MM.1S (cell line): Measurements from ENCODE around the gene ADGRD2.

ENCODE experiments used
- EZH2 ChIP-seq: fragments of 300-600 bp; sonication (generic); optimal IDR thresholded peaks from 2 replicates; pipeline ENCODE3; 2017; ENCODE audit warnings: low read depth, mild to moderate bottlenecking, antibody characterized with exemption, low read length, mixed read lengths
- TF ChIP-seq, protein P1 (sequence below): fragments of 300-600 bp; sonication (generic); IDR thresholded peaks from 2 replicates; pipeline ENCODE4 v1.5.1; 2016; ENCODE audit warnings: antibody characterized with exemption, low read length, mixed read lengths

DNA sequence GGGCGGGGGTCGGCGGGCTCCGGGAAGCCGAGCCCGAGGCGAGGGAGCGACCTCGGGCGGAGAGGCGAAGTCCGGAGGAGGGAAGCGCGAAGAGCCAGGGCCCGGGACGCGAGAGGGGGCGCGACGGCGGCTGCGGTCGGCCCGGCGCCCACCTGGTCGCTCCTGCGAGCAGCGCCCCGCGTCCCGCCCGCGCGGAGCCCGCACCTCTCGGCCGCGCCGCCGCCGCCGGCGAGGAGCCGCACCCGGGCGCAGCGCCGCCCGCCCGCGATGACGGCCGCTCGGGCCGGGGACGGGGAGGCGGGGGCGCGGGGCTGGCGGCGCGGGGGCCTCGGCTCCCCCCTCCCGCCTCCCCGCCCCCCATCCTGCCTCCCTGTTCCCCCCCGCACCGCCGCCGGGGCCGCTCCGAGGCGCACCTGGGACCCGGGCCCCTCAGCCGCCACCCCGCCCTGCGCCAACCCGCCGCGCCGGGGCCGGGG lies 54.3 kb downstream of the ADGRD2 start:
- TF ChIP-seq, protein P1, sequence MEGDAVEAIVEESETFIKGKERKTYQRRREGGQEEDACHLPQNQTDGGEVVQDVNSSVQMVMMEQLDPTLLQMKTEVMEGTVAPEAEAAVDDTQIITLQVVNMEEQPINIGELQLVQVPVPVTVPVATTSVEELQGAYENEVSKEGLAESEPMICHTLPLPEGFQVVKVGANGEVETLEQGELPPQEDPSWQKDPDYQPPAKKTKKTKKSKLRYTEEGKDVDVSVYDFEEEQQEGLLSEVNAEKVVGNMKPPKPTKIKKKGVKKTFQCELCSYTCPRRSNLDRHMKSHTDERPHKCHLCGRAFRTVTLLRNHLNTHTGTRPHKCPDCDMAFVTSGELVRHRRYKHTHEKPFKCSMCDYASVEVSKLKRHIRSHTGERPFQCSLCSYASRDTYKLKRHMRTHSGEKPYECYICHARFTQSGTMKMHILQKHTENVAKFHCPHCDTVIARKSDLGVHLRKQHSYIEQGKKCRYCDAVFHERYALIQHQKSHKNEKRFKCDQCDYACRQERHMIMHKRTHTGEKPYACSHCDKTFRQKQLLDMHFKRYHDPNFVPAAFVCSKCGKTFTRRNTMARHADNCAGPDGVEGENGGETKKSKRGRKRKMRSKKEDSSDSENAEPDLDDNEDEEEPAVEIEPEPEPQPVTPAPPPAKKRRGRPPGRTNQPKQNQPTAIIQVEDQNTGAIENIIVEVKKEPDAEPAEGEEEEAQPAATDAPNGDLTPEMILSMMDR = no peak
- no peak for TF ChIP-seq EZH2
